Neural progenitor cell (in vitro differentiated cells): ENCODE data around the gene VAV3. TPM values are rescaled to one million over a fixed set of nuclear protein-coding genes. Genes with fewer than 3 reads are reported as not detected.
A peak's percentile ranks its signal among the peaks of the same experiment; 100 is the strongest.

Experiments
- DNase-seq: peaks from one replicate; pipeline ENCODE4 v3.0.0-alpha.2; 2016; ENCODE audit warnings: low spot score
- H2AFZ ChIP-seq: fragments of 200-600 bp; sonication (generic); replicated peaks from 2 replicates; pipeline ENCODE4 v1.6.1; 2016; ENCODE audit warnings: antibody characterized with exemption
- H3F3A ChIP-seq: fragments of 200-600 bp; sonication (generic); 2 replicates; pipeline ENCODE4 v1.6.1; 2016; ENCODE audit warnings: antibody characterized with exemption, low read depth
- H3K27ac ChIP-seq: fragments of 200-600 bp; sonication (generic); 2 replicates; pipeline ENCODE4 v1.5.1; 2016; ENCODE audit warnings: mild to moderate bottlenecking
- H3K27me3 ChIP-seq: fragments of 200-600 bp; sonication (generic); 2 replicates; pipeline ENCODE4 v1.6.1; 2016; ENCODE audit warnings: mild to moderate bottlenecking, moderate library complexity
- H3K36me3 ChIP-seq: fragments of 200-600 bp; sonication (generic); 2 replicates; pipeline ENCODE4 v1.5.1; 2016
- H3K4me1 ChIP-seq: fragments of 200-600 bp; sonication (generic); 2 replicates; pipeline ENCODE4 v1.6.1; 2016; ENCODE audit warnings: mixed run types
- H3K4me2 ChIP-seq: fragments of 200-600 bp; sonication (generic); 2 replicates; pipeline ENCODE4 v1.6.1; 2016
- H3K4me3 ChIP-seq: fragments of 200-600 bp; sonication (generic); 2 replicates; pipeline ENCODE4 v1.5.1; 2016
- H3K79me2 ChIP-seq: fragments of 200-600 bp; sonication (generic); 2 replicates; pipeline ENCODE4 v1.6.1; 2016; ENCODE audit warnings: low read depth
- H3K9ac ChIP-seq: fragments of 200-600 bp; sonication (generic); 2 replicates; pipeline ENCODE4 v1.6.1; 2016
- H3K9me3 ChIP-seq: fragments of 200-600 bp; sonication (generic); 2 replicates; pipeline ENCODE4 v1.5.1; 2016; ENCODE audit warnings: low read depth
- H4K20me1 ChIP-seq: fragments of 200-600 bp; sonication (generic); 2 replicates; pipeline ENCODE4 v1.6.1; 2016; ENCODE audit warnings: low read depth
- H3K27ac Mint-ChIP-seq: 3 replicates; pipeline ENCODE4 v1.8.0; 2021; ENCODE audit warnings: mixed read lengths
- H3K27me3 Mint-ChIP-seq: 2 replicates; pipeline ENCODE4 v1.8.0; 2022; ENCODE audit warnings: low read depth, mild to moderate bottlenecking, inconsistent platforms, moderate library complexity, mixed read lengths; ENCODE audit not compliant: insufficient read depth
- H3K36me3 Mint-ChIP-seq: 3 replicates; pipeline ENCODE4 v1.8.0; 2021; ENCODE audit warnings: mixed read lengths
- H3K4me1 Mint-ChIP-seq: 3 replicates; pipeline ENCODE4 v1.8.0; 2021; ENCODE audit warnings: mixed read lengths
- H3K4me3 Mint-ChIP-seq: 3 replicates; pipeline ENCODE4 v1.8.0; 2021; ENCODE audit warnings: mild to moderate bottlenecking, moderate library complexity, mixed read lengths
- H3K9me3 Mint-ChIP-seq: 3 replicates; pipeline ENCODE4 v1.8.0; 2020; ENCODE audit warnings: mixed read lengths
- CTCF ChIP-seq: fragments of 200-600 bp; sonication (generic); IDR thresholded peaks from 2 replicates; pipeline ENCODE4 v1.5.1; 2017; ENCODE audit warnings: antibody characterized with exemption, mild to moderate bottlenecking
- EZH2 ChIP-seq: fragments of 200-600 bp; sonication (generic); IDR thresholded peaks from 2 replicates; pipeline ENCODE4 v1.6.1; 2017; ENCODE audit warnings: antibody characterized with exemption, mild to moderate bottlenecking, moderate library complexity
- EZH2phosphoT487 ChIP-seq: fragments of 200-600 bp; sonication (generic); IDR thresholded peaks from 2 replicates; pipeline ENCODE4 v1.6.1; 2017; ENCODE audit warnings: antibody characterized with exemption
- total RNA-seq: library from RNA; depleted of rRNA; stranded (reverse); fragments of >200 nt; gene quantifications from 2 replicates; pipeline ENCODE4 v1.2.3, GENCODE V29; 2015; ENCODE audit warnings: low replicate concordance

Gene VAV3
- total RNA-seq, 1 donor from 2014 or later = 1.7 TPM

GRCh38 chr1:107604825-107605224, 360.2 kb downstream of the VAV3 start:
- H3K4me1 Mint-ChIP-seq = no peaks in the 10 kb centered on the region
- Histone ChIP-seq H3K9me3 (no peaks in the 10 kb centered on the region), H3K79me2 (no peaks in the 10 kb centered on the region), H3K36me3 (no peaks in the 10 kb centered on the region), H3K9ac (no peak overlapping the region), H4K20me1 (no peaks in the 10 kb centered on the region), H3K27me3 (no peaks in the 10 kb centered on the region), H3K4me1 (no peaks in the 10 kb centered on the region), H3K4me2 (no peak overlapping the region), H2AFZ (no peak overlapping the region), H3K27ac (no peak overlapping the region), H3K4me3 (no peak overlapping the region), H3F3A (no peaks in the 10 kb centered on the region)
- no peaks in the 10 kb centered on the region for H3K36me3 Mint-ChIP-seq
- H3K4me3 Mint-ChIP-seq = no peak overlapping the region
- H3K9me3 Mint-ChIP-seq = no peaks in the 10 kb centered on the region
- no peak overlapping the region for H3K27ac Mint-ChIP-seq
- no peak for DNase-seq
- peaks cover 2% of the 10 kb centered on the region for H3K27me3 Mint-ChIP-seq
- no peak for TF ChIP-seq EZH2phosphoT487
- TF ChIP-seq EZH2 = no peak
- no peak for TF ChIP-seq CTCF

- no peak for DNase-seq
- Mint-ChIP-seq H3K9me3 (no peaks in the 10 kb centered on the region), H3K36me3 (no peaks in the 10 kb centered on the region), H3K27me3 (no peaks in the 10 kb centered on the region), H3K4me3 (no peak overlapping the region), H3K4me1 (no peaks in the 10 kb centered on the region), H3K27ac (no peak overlapping the region)
- Histone ChIP-seq H4K20me1 (no peaks in the 10 kb centered on the region), H3K9me3 (no peaks in the 10 kb centered on the region), H3K9ac (no peak overlapping the region), H3K4me3 (no peak overlapping the region), H3K27me3 (no peaks in the 10 kb centered on the region), H3F3A (no peaks in the 10 kb centered on the region), H2AFZ (no peak overlapping the region), H3K79me2 (no peaks in the 10 kb centered on the region), H3K4me2 (no peak overlapping the region), H3K27ac (no peak overlapping the region), H3K4me1 (no peaks in the 10 kb centered on the region), H3K36me3 (no peaks in the 10 kb centered on the region)
- TF ChIP-seq CTCF (no peak), EZH2 (no peak), EZH2phosphoT487 (no peak)
Measured at GRCh38 chr1:107600607-107601160, 364.3 kb downstream of the VAV3 start.

GRCh38 chr1:107599220-107599619, 365.8 kb downstream of the VAV3 start:
- H3K79me2 ChIP-seq = no peaks in the 10 kb centered on the region
- H3K27ac Mint-ChIP-seq = peak overlapping the region; percentile 16
- H3F3A ChIP-seq = no peaks in the 10 kb centered on the region
- H3K4me3 ChIP-seq = no peak overlapping the region
- no peak overlapping the region for H3K4me3 Mint-ChIP-seq
- H3K9me3 ChIP-seq = no peaks in the 10 kb centered on the region
- H3K4me1 Mint-ChIP-seq = no peaks in the 10 kb centered on the region
- H3K36me3 ChIP-seq = no peaks in the 10 kb centered on the region
- no peak overlapping the region for H3K27ac ChIP-seq
- H3K4me1 ChIP-seq = no peaks in the 10 kb centered on the region
- H3K27me3 ChIP-seq = no peaks in the 10 kb centered on the region
- no peaks in the 10 kb centered on the region for H4K20me1 ChIP-seq
- H3K4me2 ChIP-seq = no peak overlapping the region
- H3K36me3 Mint-ChIP-seq = no peaks in the 10 kb centered on the region
- H3K9ac ChIP-seq = no peak overlapping the region
- DNase-seq = no peak
- no peak overlapping the region for H2AFZ ChIP-seq
- H3K9me3 Mint-ChIP-seq = no peaks in the 10 kb centered on the region
- TF ChIP-seq CTCF = no peak
- TF ChIP-seq EZH2phosphoT487 = no peak
- no peak for TF ChIP-seq EZH2
- H3K27me3 Mint-ChIP-seq = no peaks in the 10 kb centered on the region
